Colonic mucosa (tissue), 4 donors: Measurements from ENCODE around the gene FAP. TPM values are rescaled to one million over a fixed set of nuclear protein-coding genes. Genes with fewer than 3 reads are reported as not detected.

ENCODE experiments used
- DNase-seq: peaks from one replicate; pipeline ENCODE4 v3.0.0-alpha.2; 2020
- H3K27ac ChIP-seq: fragments of 200-600 bp; one replicate; pipeline ENCODE4 v1.8.0; 2021
- H3K27me3 ChIP-seq: fragments of 200-600 bp; one replicate; pipeline ENCODE4 v1.8.0; 2021
- H3K36me3 ChIP-seq: fragments of 200-600 bp; one replicate; pipeline ENCODE4 v1.8.0; 2021
- H3K4me1 ChIP-seq: fragments of 200-600 bp; one replicate; pipeline ENCODE4 v1.8.0; 2021; ENCODE audit warnings: mild to moderate bottlenecking
- H3K4me3 ChIP-seq: fragments of 200-600 bp; one replicate; pipeline ENCODE4 v1.8.0; 2021
- H3K9ac ChIP-seq, 2 donors: one replicate each; pipeline ENCODE4 v1.7.0; 2013; ENCODE audit warnings: control low read depth in 2 of 2, low read depth in 2 of 2, low read length in 2 of 2
- H3K9me3 ChIP-seq: fragments of 200-600 bp; one replicate; pipeline ENCODE4 v1.8.0; 2021
- intact Hi-C: fragments of 100-400 bp; cut with DNase I; formaldehyde crosslinking; loops from one replicate; pipeline ENCODE4 v1.14.1; 2022
- total RNA-seq, 2 donors: library from RNA; stranded (reverse); fragmentation: NEBNext Ultra II Directional in 1 of 2; extraction: Animal tissue kit (Norgen Biotek cat#: 25700) in 1 of 2; gene quantifications; one replicate each; pipeline ENCODE4 v1.2.1, GENCODE V29; 2021
- TF ChIP-seq, protein P1 (sequence below): fragments of 200-600 bp; IDR thresholded peaks from one replicate; pipeline ENCODE4 v1.8.0; 2022; ENCODE audit warnings: antibody characterized with exemption, mild to moderate bottlenecking
- donor health status: healthy.
- donor health status: DM: no; HTN: no; CAD: no.
- donor health status: DM: no; HTN: no; CAD: no.

FAP gene
- total RNA-seq, 2 donors from 2014 or later = 1.1 to 1.8 TPM

GRCh38 chr2:162267996-162268395 is 24.8 kb upstream of the FAP start:
- Histone ChIP-seq H3K27me3 (no peaks in the 10 kb centered on the region), H3K4me3 (no peak overlapping the region), H3K9me3 (no peaks in the 10 kb centered on the region), H3K27ac (no peak overlapping the region), H3K9ac (no peak overlapping the region), H3K4me1 (no peaks in the 10 kb centered on the region), H3K36me3 (no peaks in the 10 kb centered on the region)
- DNase-seq = no peak
- intact Hi-C loops = no loop called here
- TF ChIP-seq, protein P1, sequence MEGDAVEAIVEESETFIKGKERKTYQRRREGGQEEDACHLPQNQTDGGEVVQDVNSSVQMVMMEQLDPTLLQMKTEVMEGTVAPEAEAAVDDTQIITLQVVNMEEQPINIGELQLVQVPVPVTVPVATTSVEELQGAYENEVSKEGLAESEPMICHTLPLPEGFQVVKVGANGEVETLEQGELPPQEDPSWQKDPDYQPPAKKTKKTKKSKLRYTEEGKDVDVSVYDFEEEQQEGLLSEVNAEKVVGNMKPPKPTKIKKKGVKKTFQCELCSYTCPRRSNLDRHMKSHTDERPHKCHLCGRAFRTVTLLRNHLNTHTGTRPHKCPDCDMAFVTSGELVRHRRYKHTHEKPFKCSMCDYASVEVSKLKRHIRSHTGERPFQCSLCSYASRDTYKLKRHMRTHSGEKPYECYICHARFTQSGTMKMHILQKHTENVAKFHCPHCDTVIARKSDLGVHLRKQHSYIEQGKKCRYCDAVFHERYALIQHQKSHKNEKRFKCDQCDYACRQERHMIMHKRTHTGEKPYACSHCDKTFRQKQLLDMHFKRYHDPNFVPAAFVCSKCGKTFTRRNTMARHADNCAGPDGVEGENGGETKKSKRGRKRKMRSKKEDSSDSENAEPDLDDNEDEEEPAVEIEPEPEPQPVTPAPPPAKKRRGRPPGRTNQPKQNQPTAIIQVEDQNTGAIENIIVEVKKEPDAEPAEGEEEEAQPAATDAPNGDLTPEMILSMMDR = no peak

DNA sequence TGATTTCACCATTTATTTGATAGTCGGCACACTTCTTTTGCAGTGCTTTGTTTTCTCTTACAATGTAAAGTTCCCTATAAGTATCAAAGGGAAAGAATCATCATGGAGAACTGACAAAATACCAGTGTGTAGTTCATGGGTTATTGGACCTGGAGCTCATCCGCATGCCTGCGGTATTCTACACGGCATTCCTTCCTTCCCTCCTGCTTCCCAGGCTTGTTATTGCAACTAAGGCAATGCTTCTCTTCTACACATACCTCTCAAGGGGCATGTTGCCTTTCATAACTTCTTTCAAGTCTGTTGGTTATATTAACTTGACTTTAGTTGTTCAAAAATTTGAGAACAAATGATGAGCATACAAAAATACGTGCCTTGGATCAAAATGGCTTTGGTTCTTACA is 24.3 kb upstream of the FAP start:
- H3K9me3 ChIP-seq = no peaks in the 10 kb centered on the region
- DNase-seq = no peak
- TF ChIP-seq, protein P1 = no peak
- no peaks in the 10 kb centered on the region for H3K36me3 ChIP-seq
- no peaks in the 10 kb centered on the region for H3K27me3 ChIP-seq
- intact Hi-C loops = no loop called here
- H3K9ac ChIP-seq = no peak overlapping the region
- no peak overlapping the region for H3K4me3 ChIP-seq
- no peak overlapping the region for H3K27ac ChIP-seq
- H3K4me1 ChIP-seq = no peaks in the 10 kb centered on the region

DNA sequence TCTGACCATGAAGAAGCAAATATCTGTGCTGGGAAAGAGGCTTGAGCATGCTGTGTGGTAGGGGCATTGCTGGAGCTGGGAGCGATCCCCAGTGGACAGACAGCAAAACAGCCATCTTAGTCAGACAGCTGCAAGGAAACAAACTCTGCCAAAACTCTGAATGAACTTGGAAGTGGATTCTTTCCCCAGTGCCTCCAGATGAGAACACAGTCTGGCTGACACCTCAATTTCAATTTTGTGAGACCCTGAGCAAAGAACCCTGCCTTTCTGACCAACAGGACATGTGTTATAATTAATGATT is 23.2 kb upstream of the FAP start:
- Histone ChIP-seq H3K36me3 (no peaks in the 10 kb centered on the region), H3K27me3 (no peaks in the 10 kb centered on the region), H3K9me3 (no peaks in the 10 kb centered on the region), H3K9ac (no peak overlapping the region), H3K4me3 (no peak overlapping the region), H3K4me1 (no peaks in the 10 kb centered on the region), H3K27ac (no peak overlapping the region)
- DNase-seq = no peak
- intact Hi-C loops = no loop called here
- TF ChIP-seq, protein P1 = no peak

DNA sequence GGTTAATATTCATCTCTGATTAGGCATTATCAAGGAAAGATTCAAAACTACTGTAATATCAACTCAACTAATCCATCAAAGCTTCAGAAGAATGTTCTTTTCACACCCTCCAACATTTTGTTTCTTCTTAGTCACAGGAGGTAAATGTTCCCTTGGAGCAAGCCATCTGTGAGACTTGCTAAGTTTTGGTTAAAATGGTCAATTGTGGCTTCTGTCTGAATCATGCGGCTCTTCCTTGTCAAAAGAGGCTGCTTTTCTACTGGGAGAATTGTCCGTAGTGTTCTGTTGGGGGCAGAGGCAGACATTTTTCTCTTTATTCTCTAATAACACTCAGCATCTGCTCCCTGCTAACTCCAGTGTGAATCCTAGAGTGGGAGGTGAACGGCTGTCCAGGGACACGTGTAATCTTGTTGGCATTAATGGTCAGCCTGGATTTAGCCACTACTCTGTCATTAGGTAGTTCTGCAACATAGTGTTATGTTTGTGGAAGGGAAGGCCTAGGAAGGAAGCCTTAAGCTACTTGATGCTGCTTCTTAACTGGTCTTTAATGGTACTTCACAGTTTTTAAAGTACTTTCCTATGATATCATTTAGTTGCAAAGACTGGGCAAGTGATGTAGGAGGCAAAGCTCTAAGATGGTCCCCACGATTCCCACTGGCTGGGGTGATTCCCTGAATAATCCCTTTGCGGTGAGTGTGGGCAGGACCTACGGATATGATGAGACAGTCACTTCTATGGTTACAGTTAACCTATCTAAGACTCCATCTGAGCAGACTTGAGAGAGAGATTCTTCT is 22.6 kb upstream of the FAP start:
- no peak for DNase-seq
- H3K4me3 ChIP-seq = no peak overlapping the region
- no peaks in the 10 kb centered on the region for H3K4me1 ChIP-seq
- H3K9ac ChIP-seq = no peak overlapping the region
- no peaks in the 10 kb centered on the region for H3K9me3 ChIP-seq
- TF ChIP-seq, protein P1 = no peak
- H3K27me3 ChIP-seq = no peaks in the 10 kb centered on the region
- intact Hi-C loops = no loop called here
- H3K27ac ChIP-seq = no peak overlapping the region
- no peaks in the 10 kb centered on the region for H3K36me3 ChIP-seq

- H3K27me3 ChIP-seq = no peaks in the 10 kb centered on the region
- TF ChIP-seq, protein P1 = no peak
- H3K4me3 ChIP-seq = no peak overlapping the region
- no peaks in the 10 kb centered on the region for H3K4me1 ChIP-seq
- no peak overlapping the region for H3K9ac ChIP-seq
- H3K27ac ChIP-seq = no peak overlapping the region
- no peaks in the 10 kb centered on the region for H3K36me3 ChIP-seq
- H3K9me3 ChIP-seq = no peaks in the 10 kb centered on the region
- intact Hi-C loops = no loop called here
- DNase-seq = peak; percentile 25
These were observed 18.0 kb upstream of the FAP start for GRCh38 chr2:162261032-162261945.
